DMS153 (cell line): ENCODE results near the gene SHROOM3.
"Not testable (repeated sequence)": the region's sequence is repeated elsewhere in the genome, so short reads cannot be mapped to it uniquely, and the experiment has no call there.

Source experiments
- DNase-seq: peaks from one replicate; lab custom pipeline; 2025; lab: John Stamatoyannopoulos, UW

SHROOM3 gene

GRCh38 chr4:76595435-76595834 lies 160.4 kb downstream of the SHROOM3 start:
- no peak for DNase-seq

GRCh38 chr4:76596713-76597112 lies 161.7 kb downstream of the SHROOM3 start:
- DNase-seq, result no peak

GRCh38 chr4:76597423-76597979 lies 162.5 kb downstream of the SHROOM3 start:
- no peak for DNase-seq

GRCh38 chr4:76600447-76600846 lies 165.4 kb downstream of the SHROOM3 start:
- no peak for DNase-seq

GRCh38 chr4:76601791-76602190 lies 166.8 kb downstream of the SHROOM3 start:
- no peak for DNase-seq

GRCh38 chr4:76605099-76605563 lies 170.1 kb downstream of the SHROOM3 start:
- DNase-seq, result no peak

- no peak for DNase-seq
Observed at GRCh38 chr4:76606645-76607265, 171.7 kb downstream of the SHROOM3 start.

- no peak for DNase-seq
Observed at GRCh38 chr4:76607266-76607799, 172.3 kb downstream of the SHROOM3 start.

GRCh38 chr4:76607846-76608245 lies 172.8 kb downstream of the SHROOM3 start:
- DNase-seq, result no peak

- not testable (repeated sequence) for DNase-seq
Observed at GRCh38 chr4:76608549-76608948, 173.5 kb downstream of the SHROOM3 start.

- no peak for DNase-seq
Observed at GRCh38 chr4:76610751-76611547, 175.9 kb downstream of the SHROOM3 start.

- no peak for DNase-seq
Observed at GRCh38 chr4:76611616-76612207, 176.7 kb downstream of the SHROOM3 start.

- no peak for DNase-seq
Observed at GRCh38 chr4:76614589-76614988, 179.6 kb downstream of the SHROOM3 start.

GRCh38 chr4:76615999-76616398 lies 181.0 kb downstream of the SHROOM3 start:
- no peak for DNase-seq

GRCh38 chr4:76616526-76616925 lies 181.5 kb downstream of the SHROOM3 start:
- no peak for DNase-seq

GRCh38 chr4:76620723-76621468 lies 185.9 kb downstream of the SHROOM3 start:
- peak; percentile 45 for DNase-seq

- DNase-seq, result no peak
Observed at GRCh38 chr4:76622126-76622525, 187.1 kb downstream of the SHROOM3 start.

- no peak for DNase-seq
Observed at GRCh38 chr4:76622717-76623116, 187.7 kb downstream of the SHROOM3 start.

- no peak for DNase-seq
Observed at GRCh38 chr4:76623217-76624045, 188.4 kb downstream of the SHROOM3 start.

GRCh38 chr4:76624241-76624681 lies 189.2 kb downstream of the SHROOM3 start:
- DNase-seq, result no peak
